Loucy (cell line): ENCODE measurements around the gene TGFBR3L.
A peak's percentile ranks its signal among the peaks of the same experiment; 100 is the strongest.

Experiments used
- H2AFZ ChIP-seq: fragments of 200-600 bp; sonication (generic); 2 replicates; pipeline ENCODE4 v1.6.0; 2016; ENCODE audit warnings: antibody characterized with exemption, mild to moderate bottlenecking, low read length, moderate library complexity
- H3F3A ChIP-seq: fragments of 200-600 bp; 2 replicates; pipeline ENCODE4 v1.6.0; 2016; ENCODE audit warnings: antibody characterized with exemption, low read depth, mild to moderate bottlenecking
- H3K27me3 ChIP-seq: fragments of 200-600 bp; sonication (generic); 2 replicates; pipeline ENCODE4 v1.6.1; 2014; ENCODE audit warnings: low read length, mild to moderate bottlenecking; ENCODE audit not compliant: insufficient read depth, poor library complexity, severe bottlenecking
- H3K36me3 ChIP-seq: fragments of 200-600 bp; sonication (generic); 2 replicates; pipeline ENCODE4 v1.6.1; 2016; ENCODE audit warnings: low read length; ENCODE audit not compliant: insufficient read depth
- H3K4me1 ChIP-seq: fragments of 200-600 bp; sonication (generic); 2 replicates; pipeline ENCODE4 v1.5.1; 2014; ENCODE audit warnings: low read length, mild to moderate bottlenecking; ENCODE audit not compliant: insufficient read depth, poor library complexity, severe bottlenecking
- H3K4me2 ChIP-seq: fragments of 200-600 bp; sonication (generic); 2 replicates; pipeline ENCODE4 v1.6.0; 2014; ENCODE audit warnings: antibody characterized with exemption, low read length, low read depth, mild to moderate bottlenecking; ENCODE audit not compliant: poor library complexity, severe bottlenecking
- H3K4me3 ChIP-seq: fragments of 200-600 bp; sonication (generic); 2 replicates; pipeline ENCODE4 v1.5.1; 2014; ENCODE audit warnings: low read length, mild to moderate bottlenecking, mixed read lengths; ENCODE audit not compliant: poor library complexity, severe bottlenecking
- H3K79me2 ChIP-seq: fragments of 200-600 bp; sonication (generic); 2 replicates; pipeline ENCODE4 v1.6.1; 2014; ENCODE audit warnings: low read length; ENCODE audit not compliant: insufficient read depth
- H3K9ac ChIP-seq: fragments of 200-600 bp; sonication (generic); 2 replicates; pipeline ENCODE4 v1.6.0; 2014; ENCODE audit warnings: mild to moderate bottlenecking, low read depth, low read length, moderate library complexity; ENCODE audit not compliant: poor library complexity, severe bottlenecking
- H3K9me2 ChIP-seq: fragments of 200-600 bp; sonication (generic); replicated peaks from 2 replicates; pipeline ENCODE4 v1.6.1; 2016; ENCODE audit warnings: low read depth, low read length, mixed read lengths
- H3K9me3 ChIP-seq: fragments of 200-600 bp; sonication (generic); 2 replicates; pipeline ENCODE4 v1.6.1; 2014; ENCODE audit warnings: mild to moderate bottlenecking, antibody characterized with exemption, low read length, low read depth; ENCODE audit not compliant: insufficient read depth
- H4K20me1 ChIP-seq: fragments of 200-600 bp; sonication (generic); 2 replicates; pipeline ENCODE4 v1.6.0; 2014; ENCODE audit warnings: antibody characterized with exemption, low read length, mild to moderate bottlenecking; ENCODE audit not compliant: insufficient read depth, poor library complexity, severe bottlenecking
- CTCF ChIP-seq: fragments of 200-600 bp; sonication (generic); conservative IDR thresholded peaks from 2 replicates; pipeline ENCODE4 v1.5.1; 2014; ENCODE audit warnings: mild to moderate bottlenecking, antibody characterized with exemption, low read length
- EZH2phosphoT487 ChIP-seq: fragments of 200-600 bp; IDR thresholded peaks from 2 replicates; pipeline ENCODE4 v1.6.1; 2018; ENCODE audit warnings: antibody characterized with exemption, mild to moderate bottlenecking, moderate library complexity, borderline replicate concordance

Gene TGFBR3L

GRCh38 chr19:7903244-7904073 is 11.2 kb upstream of the TGFBR3L start, which contains the start of gene MAP2K7:
TSS of gene MAP2K7 (plus strand) at chr19:7903877. CDS start at chr19:7903945, 68 bp downstream.
- Histone ChIP-seq H3K9me2 (no peaks in the 10 kb centered on the region), H3K9me3 (no peaks in the 10 kb centered on the region), H3K36me3 (no peaks in the 10 kb centered on the region), H3F3A (no peaks in the 10 kb centered on the region), H3K9ac (peak within 1 kb of the TSS; percentile 92), H4K20me1 (peaks cover 33% of the 10 kb centered on the region), H3K27me3 (no peaks in the 10 kb centered on the region), H3K4me2 (peak within 1 kb of the TSS; percentile 95), H3K79me2 (peaks cover 51% of the 10 kb centered on the region), H3K4me3 (peak within 1 kb of the TSS; percentile 91), H2AFZ (peak within 1 kb of the TSS; percentile 95), H3K4me1 (peaks cover 25% of the 10 kb centered on the region)
- TF ChIP-seq EZH2phosphoT487, result no peak
- peak; percentile 75 for TF ChIP-seq CTCF

GRCh38 chr19:7904074-7905020 is 10.3 kb upstream of the TGFBR3L start:
- peak overlapping the region; percentile 94 for H3K4me2 ChIP-seq
- TF ChIP-seq EZH2phosphoT487, result no peak
- TF ChIP-seq CTCF, result no peak
- H3K36me3 ChIP-seq, result no peaks in the 10 kb centered on the region
- peaks cover 54% of the 10 kb centered on the region for H3K79me2 ChIP-seq
- H3K9me3 ChIP-seq, result no peaks in the 10 kb centered on the region
- no peaks in the 10 kb centered on the region for H3F3A ChIP-seq
- peaks cover 39% of the 10 kb centered on the region for H4K20me1 ChIP-seq
- H3K4me3 ChIP-seq, result peak overlapping the region; percentile 88
- 0 out of 2 replicates have a peak overlapping the region, but pooled peaks have one; percentile 43 for H2AFZ ChIP-seq
- H3K4me1 ChIP-seq, result peaks cover 25% of the 10 kb centered on the region
- no peaks in the 10 kb centered on the region for H3K27me3 ChIP-seq
- peak overlapping the region; percentile 89 for H3K9ac ChIP-seq
- H3K9me2 ChIP-seq, result no peaks in the 10 kb centered on the region

GRCh38 chr19:7905268-7905667 is 9.4 kb upstream of the TGFBR3L start:
- Histone ChIP-seq H3K4me1 (peaks cover 25% of the 10 kb centered on the region), H2AFZ (no peak overlapping the region), H4K20me1 (peaks cover 39% of the 10 kb centered on the region), H3K27me3 (no peaks in the 10 kb centered on the region), H3K9me2 (no peaks in the 10 kb centered on the region), H3K9me3 (no peaks in the 10 kb centered on the region), H3K36me3 (no peaks in the 10 kb centered on the region), H3K4me2 (peak overlapping the region; percentile 94), H3K9ac (peak overlapping the region; percentile 89), H3K4me3 (peak overlapping the region; percentile 88), H3K79me2 (peaks cover 54% of the 10 kb centered on the region), H3F3A (no peaks in the 10 kb centered on the region)
- TF ChIP-seq CTCF (no peak), EZH2phosphoT487 (no peak)
